Measurements from ENCODE around the gene MEIS3.

Gene MEIS3

GRCh38 chr19:47356900-47357299 is 62.4 kb downstream of the MEIS3 start:
- no peak for DNase-seq

- no peak for DNase-seq
These were observed 66.0 kb downstream of the MEIS3 start for GRCh38 chr19:47353307-47353712.
